ENCODE data around the gene ALOX12B. TPM values are rescaled to one million over a fixed set of nuclear protein-coding genes. Genes with fewer than 3 reads are reported as not detected.

Gene ALOX12B
- total RNA-seq: 100 to 1,000 TPM; 131 to 246 (median 157) TPM

DNA sequence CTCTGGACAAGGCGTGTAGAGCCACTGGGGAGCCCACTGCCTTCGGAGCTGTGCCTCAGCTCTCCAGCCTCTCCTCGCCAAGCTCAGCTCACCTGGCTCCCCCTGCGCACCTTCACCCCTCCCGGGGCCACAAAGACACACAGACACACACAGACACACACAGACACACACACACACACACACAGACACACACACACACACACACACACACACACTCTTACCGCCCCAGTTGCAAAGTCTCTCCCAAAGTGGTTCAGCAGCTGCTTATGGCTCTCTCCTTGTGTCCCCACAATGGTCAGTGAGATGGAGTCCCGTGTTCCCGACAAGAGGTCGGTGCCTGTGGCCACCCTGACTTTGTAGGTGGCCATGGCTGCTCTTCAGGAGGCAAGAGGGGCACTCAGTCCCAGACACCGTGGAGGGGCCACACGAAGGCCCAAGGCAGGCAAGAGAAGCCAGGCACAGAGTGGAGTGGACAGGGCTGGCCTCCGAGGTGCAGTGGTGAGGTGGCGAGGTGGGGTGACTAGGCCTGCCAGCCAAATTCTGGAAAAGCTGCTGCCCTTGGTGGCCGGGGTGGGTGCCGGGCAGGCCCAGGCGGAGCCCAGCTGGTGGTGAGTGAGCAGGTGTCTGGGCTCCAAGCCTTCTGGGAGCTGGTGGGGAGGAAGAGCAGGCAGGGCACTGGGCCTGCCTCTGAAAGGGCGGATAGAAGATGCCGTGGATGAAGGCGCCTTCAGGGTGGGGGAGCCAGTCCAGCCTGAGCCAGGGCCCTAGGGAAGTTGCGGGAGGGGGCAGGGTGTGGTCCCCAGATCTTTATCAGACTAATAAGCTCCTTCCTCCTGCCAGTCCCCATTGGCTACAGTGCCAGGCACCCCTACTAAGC lies at the start of gene ALOX12B:
TSS of gene ALOX12B (minus strand) at position 642 of the 877 bp plus-strand sequence. CDS start at position 368, 274 bp downstream.
- DNase-seq (ENCODE audit: low spot score in 2 of 2): no peak
- 57 to 70% methylated on average over 14 to 20 of the region's 20 CpGs for WGBS, 2 donors
- TF ChIP-seq POLR2A (IDR thresholded peaks at IDR 0.05): no peak
- TF ChIP-seq, protein P1, sequence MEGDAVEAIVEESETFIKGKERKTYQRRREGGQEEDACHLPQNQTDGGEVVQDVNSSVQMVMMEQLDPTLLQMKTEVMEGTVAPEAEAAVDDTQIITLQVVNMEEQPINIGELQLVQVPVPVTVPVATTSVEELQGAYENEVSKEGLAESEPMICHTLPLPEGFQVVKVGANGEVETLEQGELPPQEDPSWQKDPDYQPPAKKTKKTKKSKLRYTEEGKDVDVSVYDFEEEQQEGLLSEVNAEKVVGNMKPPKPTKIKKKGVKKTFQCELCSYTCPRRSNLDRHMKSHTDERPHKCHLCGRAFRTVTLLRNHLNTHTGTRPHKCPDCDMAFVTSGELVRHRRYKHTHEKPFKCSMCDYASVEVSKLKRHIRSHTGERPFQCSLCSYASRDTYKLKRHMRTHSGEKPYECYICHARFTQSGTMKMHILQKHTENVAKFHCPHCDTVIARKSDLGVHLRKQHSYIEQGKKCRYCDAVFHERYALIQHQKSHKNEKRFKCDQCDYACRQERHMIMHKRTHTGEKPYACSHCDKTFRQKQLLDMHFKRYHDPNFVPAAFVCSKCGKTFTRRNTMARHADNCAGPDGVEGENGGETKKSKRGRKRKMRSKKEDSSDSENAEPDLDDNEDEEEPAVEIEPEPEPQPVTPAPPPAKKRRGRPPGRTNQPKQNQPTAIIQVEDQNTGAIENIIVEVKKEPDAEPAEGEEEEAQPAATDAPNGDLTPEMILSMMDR (IDR thresholded peaks at IDR 0.05): no peak
- no peak within 1 kb of the TSS for H3K4me3 ChIP-seq (ENCODE audit: low read depth, poor library complexity, severe bottlenecking)
- intact Hi-C loops (cut with DNase I; ENCODE audit: low total_unique reads): no loop called here

DNA sequence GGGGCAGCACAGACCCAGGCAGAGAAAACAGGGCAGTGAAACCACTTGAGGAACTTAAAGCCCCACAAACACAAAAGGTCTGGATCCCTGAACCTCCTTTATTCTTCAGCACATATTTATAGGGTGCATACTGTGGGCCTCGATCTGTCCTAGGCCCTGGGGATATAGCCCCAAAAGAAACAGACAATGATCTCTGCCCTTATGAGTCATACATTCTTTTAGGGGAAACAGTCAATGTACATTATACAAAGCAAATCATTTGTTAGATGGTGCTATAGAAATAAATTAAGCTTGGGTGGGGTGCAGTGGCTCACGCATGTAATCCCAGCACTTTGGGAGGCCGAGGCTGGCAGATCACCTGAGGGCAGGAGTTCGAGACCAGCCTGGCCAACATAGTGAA lies 46.4 kb upstream of the ALOX12B start:
- TF ChIP-seq, protein P1 (IDR thresholded peaks at IDR 0.05): no peak
- TF ChIP-seq POLR2A (IDR thresholded peaks at IDR 0.05): no peak
- intact Hi-C loops (cut with DNase I; ENCODE audit: low total_unique reads): no loop called here
- H3K4me3 ChIP-seq (ENCODE audit: low read depth, poor library complexity, severe bottlenecking): no peak overlapping the region
- 80 to 85% methylated on average over 4 of the region's 4 CpGs for WGBS, 2 donors
- DNase-seq (ENCODE audit: low spot score in 2 of 2): no peak

DNA sequence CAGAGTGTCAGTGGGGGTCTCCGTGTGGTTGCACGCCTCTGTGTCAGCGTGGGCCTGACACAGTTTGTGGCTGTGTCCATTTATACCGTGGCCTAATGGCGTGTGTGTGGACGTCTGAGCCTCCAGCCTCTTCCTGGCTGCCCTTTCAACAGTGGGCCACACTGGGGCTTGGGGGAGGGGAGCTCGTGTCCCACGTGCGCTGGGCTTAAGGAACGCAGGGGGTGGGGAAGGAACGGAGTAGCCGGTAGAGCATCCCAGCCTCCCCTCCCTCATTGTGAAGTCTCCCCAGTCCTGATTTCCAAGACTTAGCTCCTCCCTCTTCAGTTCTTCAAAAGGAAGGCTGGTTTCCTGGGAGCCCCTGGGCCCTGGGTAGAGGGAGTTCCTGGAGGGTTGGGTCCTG lies 45.9 kb upstream of the ALOX12B start:
- TF ChIP-seq, protein P1 (IDR thresholded peaks at IDR 0.05): no peak
- no peak for TF ChIP-seq POLR2A (IDR thresholded peaks at IDR 0.05)
- 81% methylated on average over 12 of the region's 12 CpGs for WGBS, 2 donors
- no peak overlapping the region for H3K4me3 ChIP-seq (ENCODE audit: low read depth, poor library complexity, severe bottlenecking)
- intact Hi-C loops (cut with DNase I; ENCODE audit: low total_unique reads): no loop called here
- no peak for DNase-seq (ENCODE audit: low spot score in 2 of 2)

DNA sequence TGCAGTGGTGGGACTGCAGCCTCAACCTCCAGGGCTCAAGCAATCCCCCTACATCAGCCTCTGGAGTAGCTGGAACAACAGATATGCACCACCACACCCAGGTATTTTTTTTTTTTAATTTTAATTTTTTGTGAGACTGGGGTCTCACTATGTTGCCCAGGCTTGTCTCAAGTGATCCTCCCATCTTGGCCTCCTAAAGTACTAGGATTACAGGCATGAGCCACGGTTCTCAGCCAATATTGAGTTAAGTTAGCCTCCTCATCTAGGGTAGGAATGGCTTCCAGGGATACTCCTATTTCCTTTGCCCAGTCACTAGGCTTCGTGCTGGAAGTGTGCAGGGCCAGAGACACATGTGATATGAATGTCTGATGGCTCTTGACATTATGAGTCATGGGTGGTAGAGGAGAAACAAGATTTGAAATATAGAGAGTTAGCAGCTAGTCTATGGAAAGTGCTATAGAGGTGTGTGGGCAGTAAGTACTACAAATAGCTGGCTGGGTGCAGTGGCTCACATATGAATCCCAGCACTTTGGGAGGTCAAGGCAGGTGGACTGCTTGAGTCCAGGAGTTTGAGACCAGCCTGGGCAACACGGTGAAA lies 44.4 kb upstream of the ALOX12B start:
- H3K4me3 ChIP-seq (ENCODE audit: low read depth, poor library complexity, severe bottlenecking): no peak overlapping the region
- no peak for TF ChIP-seq POLR2A (IDR thresholded peaks at IDR 0.05)
- TF ChIP-seq, protein P1 (IDR thresholded peaks at IDR 0.05): no peak
- 69 to 70% methylated on average over 3 of the region's 3 CpGs for WGBS, 2 donors
- intact Hi-C loops (cut with DNase I; ENCODE audit: low total_unique reads): no loop called here
- no peak for DNase-seq (ENCODE audit: low spot score in 2 of 2)

DNA sequence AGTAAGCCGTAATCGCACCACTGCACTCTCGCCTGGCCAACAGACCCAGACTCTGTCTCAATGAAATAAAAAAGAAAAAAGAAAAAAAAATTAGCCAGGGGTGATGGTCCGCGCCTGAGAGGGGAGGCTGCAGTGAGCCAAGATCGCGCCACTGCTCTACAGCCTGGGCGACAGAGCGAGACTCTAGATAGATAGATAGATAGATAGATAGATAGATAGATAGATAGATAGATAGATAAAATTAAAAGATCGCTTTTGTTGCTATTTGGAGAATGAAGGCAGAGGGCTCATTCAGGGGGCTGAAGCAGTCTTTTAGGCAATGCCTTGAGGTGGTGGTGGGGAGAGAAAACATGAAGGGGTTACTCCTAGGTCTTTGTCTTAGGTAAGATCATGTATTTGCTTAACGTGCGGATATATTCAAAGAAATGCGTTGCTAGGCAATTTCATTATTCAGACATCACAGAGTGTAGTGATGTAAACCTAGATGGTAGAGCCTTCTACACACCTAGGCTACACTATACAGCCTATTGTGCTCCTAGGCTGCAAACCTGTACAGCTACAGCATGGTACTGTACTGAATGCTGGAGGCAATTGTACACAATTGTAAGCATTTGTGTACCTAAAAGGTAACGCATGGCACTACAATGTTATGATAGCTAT lies 40.7 kb upstream of the ALOX12B start:
- TF ChIP-seq POLR2A (IDR thresholded peaks at IDR 0.05): no peak
- TF ChIP-seq, protein P1 (IDR thresholded peaks at IDR 0.05): no peak
- 79 to 83% methylated on average over 14 of the region's 14 CpGs for whole genome bisulfite sequencing, 2 donors
- no peak overlapping the region for H3K4me3 ChIP-seq (ENCODE audit: low read depth, poor library complexity, severe bottlenecking)
- DNase-seq (ENCODE audit: low spot score in 2 of 2): no peak
- intact Hi-C loops (cut with DNase I; ENCODE audit: low total_unique reads): no loop called here

All from lower leg skin (tissue), 4 donors.